IMR-90 (cell line): ENCODE data around the gene KCNJ10. TPM values are rescaled to one million over a fixed set of nuclear protein-coding genes. Genes with fewer than 3 reads are reported as not detected.

Source experiments
- ATAC-seq: fragments of 200-7000 bp; cut with Tn5 transposase; 2 replicates; pipeline ENCODE4 v1.9.1; 2020; ENCODE audit warnings: low read depth, mild to moderate bottlenecking, moderate library complexity
- BruUV-seq: library from RNA; stranded (reverse); fragments of 400-500 nt; replicated peaks from 2 replicates; lab custom pipeline; 2021; lab: Mats Ljungman, UMichigan
- CTCF ChIA-PET: fragments of 300-600 bp; formaldehyde crosslinking; extraction: SDS; loops from one replicate; lab custom pipeline; 2021; ENCODE audit warnings: antibody characterized with exemption; lab: Yijun Ruan, JAX
- POLR2A ChIA-PET: fragments of 300-600 bp; sonication (Branson Sonifier 250); formaldehyde crosslinking; loops from one replicate; lab custom pipeline; 2022; ENCODE audit warnings: antibody characterized with exemption; ENCODE audit not compliant: unreplicated experiment; lab: Charles Lee
- DNase-seq: peaks from one replicate; pipeline ENCODE4 v3.0.0; 2013
- H2AFZ ChIP-seq: replicated peaks from 2 replicates; pipeline ENCODE3; 2013; ENCODE audit warnings: low read length, mild to moderate bottlenecking; ENCODE audit not compliant: poor library complexity
- H2AK5ac ChIP-seq: 2 replicates; pipeline ENCODE4 v1.6.1; 2013; ENCODE audit warnings: low read depth, low read length, inconsistent platforms
- H2AK9ac ChIP-seq: replicated peaks from 2 replicates; pipeline ENCODE3; 2013; ENCODE audit warnings: mild to moderate bottlenecking, low read depth, low read length, moderate library complexity; ENCODE audit not compliant: poor library complexity
- H2BK120ac ChIP-seq: 2 replicates; pipeline ENCODE4 v1.6.1; 2013; ENCODE audit warnings: low read depth, low read length, inconsistent platforms
- H2BK15ac ChIP-seq: 3 replicates; pipeline ENCODE4 v1.6.1; 2013; ENCODE audit warnings: low read depth, low read length, inconsistent platforms
- H2BK20ac ChIP-seq: 2 replicates; pipeline ENCODE4 v1.6.1; 2013; ENCODE audit warnings: low read depth, mild to moderate bottlenecking, inconsistent platforms, low read length, moderate library complexity
- H2BK5ac ChIP-seq: 2 replicates; pipeline ENCODE4 v1.6.1; 2013; ENCODE audit warnings: mild to moderate bottlenecking, low read depth, low read length, inconsistent platforms; ENCODE audit not compliant: poor library complexity, severe bottlenecking
- H3K14ac ChIP-seq: replicated peaks from 2 replicates; pipeline ENCODE4 v1.6.1; 2013; ENCODE audit warnings: low read depth, low read length, inconsistent platforms
- H3K18ac ChIP-seq: 2 replicates; pipeline ENCODE4 v1.6.1; 2013; ENCODE audit warnings: low read depth, low read length, control low read depth
- H3K23ac ChIP-seq: 2 replicates; pipeline ENCODE4 v1.6.1; 2013; ENCODE audit warnings: low read depth, low read length, inconsistent platforms
- H3K27ac ChIP-seq: 2 replicates; pipeline ENCODE4 v1.5.1; 2013; ENCODE audit warnings: mild to moderate bottlenecking, control low read depth, low read length; ENCODE audit not compliant: insufficient read depth
- H3K27me3 ChIP-seq: 2 replicates; pipeline ENCODE4 v1.6.1; 2013; ENCODE audit warnings: low read length; ENCODE audit not compliant: control insufficient read depth, insufficient read depth
- H3K36me3 ChIP-seq: 2 replicates; pipeline ENCODE4 v1.6.1; 2013; ENCODE audit warnings: low read length, mixed read lengths; ENCODE audit not compliant: control insufficient read depth, insufficient read depth
- H3K4ac ChIP-seq: 2 replicates; pipeline ENCODE4 v1.6.1; 2013; ENCODE audit warnings: low read depth, low read length, inconsistent platforms
- H3K4me1 ChIP-seq: 2 replicates; pipeline ENCODE4 v1.6.1; 2013; ENCODE audit warnings: low read length, mixed read lengths; ENCODE audit not compliant: control insufficient read depth, insufficient read depth
- H3K4me2 ChIP-seq: 2 replicates; pipeline ENCODE4 v1.6.1; 2013; ENCODE audit warnings: low read depth, mild to moderate bottlenecking, control low read depth, low read length, moderate library complexity
- H3K4me3 ChIP-seq: 2 replicates; pipeline ENCODE4 v1.5.1; 2013; ENCODE audit warnings: low read depth, mild to moderate bottlenecking, control low read depth, low read length, moderate library complexity; ENCODE audit not compliant: insufficient read depth
- H3K56ac ChIP-seq: 2 replicates; pipeline ENCODE4 v1.6.1; 2013; ENCODE audit warnings: low read length, inconsistent platforms; ENCODE audit not compliant: insufficient read depth; ENCODE audit errors: extremely low read depth
- H3K79me1 ChIP-seq, 2 experiments: 2 replicates each; pipeline ENCODE4 v1.6.1; 2013; ENCODE audit warnings: low read length in 2 of 2, inconsistent platforms in 1 of 2, low read depth in 1 of 2
- H3K9ac ChIP-seq: 2 replicates; pipeline ENCODE4 v1.6.1; 2013; ENCODE audit warnings: low read depth, low read length, control low read depth
- H3K9me1 ChIP-seq: 2 replicates; pipeline ENCODE4 v1.6.1; 2013; ENCODE audit warnings: low read length, inconsistent platforms; ENCODE audit not compliant: insufficient read depth
- H3K9me3 ChIP-seq: 2 replicates; pipeline ENCODE4 v1.6.1; 2013; ENCODE audit warnings: low read length; ENCODE audit not compliant: control insufficient read depth, insufficient read depth
- H4K20me1 ChIP-seq: 2 replicates; pipeline ENCODE4 v1.6.1; 2013; ENCODE audit warnings: low read length, inconsistent platforms; ENCODE audit not compliant: insufficient read depth
- H4K5ac ChIP-seq: 2 replicates; pipeline ENCODE4 v1.6.1; 2013; ENCODE audit warnings: mild to moderate bottlenecking, low read depth, low read length, control low read depth
- H4K8ac ChIP-seq, 2 experiments: 2 replicates each; pipeline ENCODE4 v1.6.1; 2013; ENCODE audit warnings: low read depth in 2 of 2, low read length in 2 of 2, control low read depth in 1 of 2, inconsistent platforms in 1 of 2
- H4K91ac ChIP-seq: 2 replicates; pipeline ENCODE4 v1.6.1; 2013; ENCODE audit warnings: low read depth, low read length, inconsistent platforms; ENCODE audit not compliant: insufficient read depth
- BHLHE40 ChIP-seq: fragments of 150-350 bp; IDR thresholded peaks from 2 replicates; pipeline ENCODE4 v1.6.1; 2016; ENCODE audit warnings: mild to moderate bottlenecking, low read depth, low read length
- CEBPB ChIP-seq: IDR thresholded peaks from 2 replicates; pipeline ENCODE4 v1.6.1; 2012; ENCODE audit warnings: low read depth, low read length, improper control_type of control experiment
- CHD1 ChIP-seq: IDR thresholded peaks from 2 replicates; pipeline ENCODE4 v1.6.1; 2012; ENCODE audit warnings: low read depth, low read length, improper control_type of control experiment
- FOS ChIP-seq: fragments of 150-350 bp; IDR thresholded peaks from 2 replicates; pipeline ENCODE4 v1.6.1; 2016; ENCODE audit warnings: low read depth, low read length
- MAFK ChIP-seq: IDR thresholded peaks from 2 replicates; pipeline ENCODE4 v1.6.1; 2012; ENCODE audit warnings: low read depth, low read length, improper control_type of control experiment
- MAZ ChIP-seq: IDR thresholded peaks from 2 replicates; pipeline ENCODE4 v1.6.1; 2012; ENCODE audit warnings: low read depth, mild to moderate bottlenecking, low read length, improper control_type of control experiment, moderate library complexity, borderline replicate concordance
- MXI1 ChIP-seq: IDR thresholded peaks from 2 replicates; pipeline ENCODE4 v1.6.1; 2012; ENCODE audit warnings: low read depth, mild to moderate bottlenecking, low read length, moderate library complexity, borderline replicate concordance
- NFE2L2 ChIP-seq: fragments of 150-350 bp; IDR thresholded peaks from 2 replicates; pipeline ENCODE4 v1.6.1; 2016; ENCODE audit warnings: low read depth, mild to moderate bottlenecking, low read length
- POLR2A ChIP-seq: IDR thresholded peaks from 2 replicates; pipeline ENCODE4 v1.6.1; 2012; ENCODE audit warnings: mild to moderate bottlenecking, low read depth, low read length
- RAD21 ChIP-seq: IDR thresholded peaks from 2 replicates; pipeline ENCODE4 v1.6.1; 2012; ENCODE audit warnings: low read length, improper control_type of control experiment
- RCOR1 ChIP-seq: IDR thresholded peaks from 2 replicates; pipeline ENCODE4 v1.6.1; 2012; ENCODE audit warnings: mild to moderate bottlenecking, low read length, improper control_type of control experiment; ENCODE audit not compliant: insufficient replicate concordance
- RFX5 ChIP-seq: IDR thresholded peaks from 2 replicates; pipeline ENCODE4 v1.8.0; 2012; ENCODE audit warnings: low read depth, mild to moderate bottlenecking, low read length, moderate library complexity
- SMC3 ChIP-seq: fragments of 150-350 bp; IDR thresholded peaks from 2 replicates; pipeline ENCODE4 v1.6.1; 2016; ENCODE audit warnings: low read depth, mild to moderate bottlenecking, antibody characterized with exemption, low read length, moderate library complexity
- WGBS, 2 experiments: methylation state at CpG; one replicate each; pipeline versions ENCODE4 v1.1.5 to v1.1.7; 2013; ENCODE audit warnings: missing lambda C conversion rate in 2 of 2; ENCODE audit not compliant: insufficient read length in 1 of 2; ENCODE audit errors: extremely low coverage in 2 of 2; 5-methylcytosine and 5-hydroxymethylcytosine counted together
- dilution Hi-C: fragments of 300-500 bp; cut with HindIII; formaldehyde crosslinking; loops from one replicate; pipeline ENCODE4 v1.14.3; 2018; ENCODE audit warnings: low sequenced_read_pairs; ENCODE audit not compliant: unreplicated experiment
- in situ Hi-C: fragments of 300-500 bp; cut with MboI; formaldehyde crosslinking; loops from 3 replicates; pipeline ENCODE4 v1.14.3; 2019; ENCODE audit warnings: low sequenced_read_pairs, inconsistent platforms, mixed read lengths
- intact Hi-C: fragments of 100-400 bp; cut with micrococcal nuclease; formaldehyde crosslinking; loops from 2 replicates; pipeline ENCODE4 v1.10.0; 2022
- polyA plus RNA-seq, 3 experiments: library from polyadenylated mRNA; depleted of rRNA; stranded (reverse); fragments of >200 nt; gene quantifications; 2 replicates each; pipeline ENCODE4 v1.2.3, GENCODE V29; 2012; ENCODE audit warnings: low replicate concordance in 1 of 3
- total RNA-seq: library from RNA; depleted of rRNA; stranded (reverse); fragments of >200 nt; gene quantifications from 2 replicates; pipeline ENCODE4 v1.2.3, GENCODE V29; 2012
- TF ChIP-seq, protein P1 (sequence below): fragments of 150-350 bp; IDR thresholded peaks from 2 replicates; pipeline ENCODE4 v1.6.1; 2017; ENCODE audit warnings: mild to moderate bottlenecking, antibody characterized with exemption, low read length, low read depth
- TF ChIP-seq, protein P2 (sequence below): conservative IDR thresholded peaks from 2 replicates; pipeline ENCODE4 v1.5.1; 2012; ENCODE audit warnings: mild to moderate bottlenecking, low read depth, low read length, improper control_type of control experiment

KCNJ10 gene
- total and polyA plus RNA-seq, 2 of the 4 experiments (the other 2 are of a cell fraction): not detected

DNA sequence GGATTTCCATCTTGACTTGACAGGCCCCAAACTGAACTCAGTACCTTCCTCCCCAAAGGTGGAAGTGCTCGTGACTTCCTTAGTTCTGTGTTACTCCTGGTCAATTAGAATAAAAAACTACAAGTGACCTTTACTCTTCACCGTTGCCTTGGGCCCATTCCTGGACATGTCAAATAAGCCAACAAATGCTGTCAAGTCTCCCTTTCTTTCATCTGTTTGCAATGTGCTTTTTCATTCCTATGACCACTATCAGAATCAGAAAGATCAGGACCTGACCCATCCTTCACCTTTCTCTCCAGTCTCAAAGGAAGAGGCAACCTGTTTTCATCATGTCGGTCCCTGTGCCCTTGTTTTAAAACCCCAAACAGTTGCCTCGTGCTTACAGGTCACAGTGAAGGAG lies 4.9 kb upstream of the KCNJ10 start:
- DNase-seq (no peak), ATAC-seq (no peak)
- dilution Hi-C loops (no loop called here), in situ Hi-C loops (no loop called here), intact Hi-C loops (no loop called here)
- H3K4ac ChIP-seq: no peak overlapping the region
- no peaks in the 10 kb centered on the region for H3K4me1 ChIP-seq
- WGBS, 2 experiments: 40% methylated on average over 2 of the region's 4 CpGs; no CpG with 5 or more reads in 1 of the 2 experiments
- no peak overlapping the region for H2BK15ac ChIP-seq
- no peak overlapping the region for H4K91ac ChIP-seq
- POLR2A ChIA-PET: no interaction called here
- no peak overlapping the region for H3K23ac ChIP-seq
- H2AFZ ChIP-seq: no peak overlapping the region
- no TSS peak for BruUV-seq
- no peak overlapping the region for H3K9ac ChIP-seq
- H3K56ac ChIP-seq: no peak overlapping the region
- TF ChIP-seq CEBPB (no peak), MXI1 (no peak), BHLHE40 (no peak), NFE2L2 (no peak), RCOR1 (no peak), RFX5 (no peak), RAD21 (no peak), FOS (no peak), SMC3 (no peak), MAZ (no peak), CHD1 (no peak), MAFK (no peak), POLR2A (no peak)
- TF ChIP-seq, protein P1, sequence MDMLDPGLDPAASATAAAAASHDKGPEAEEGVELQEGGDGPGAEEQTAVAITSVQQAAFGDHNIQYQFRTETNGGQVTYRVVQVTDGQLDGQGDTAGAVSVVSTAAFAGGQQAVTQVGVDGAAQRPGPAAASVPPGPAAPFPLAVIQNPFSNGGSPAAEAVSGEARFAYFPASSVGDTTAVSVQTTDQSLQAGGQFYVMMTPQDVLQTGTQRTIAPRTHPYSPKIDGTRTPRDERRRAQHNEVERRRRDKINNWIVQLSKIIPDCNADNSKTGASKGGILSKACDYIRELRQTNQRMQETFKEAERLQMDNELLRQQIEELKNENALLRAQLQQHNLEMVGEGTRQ: no peak
- TF ChIP-seq, protein P2, sequence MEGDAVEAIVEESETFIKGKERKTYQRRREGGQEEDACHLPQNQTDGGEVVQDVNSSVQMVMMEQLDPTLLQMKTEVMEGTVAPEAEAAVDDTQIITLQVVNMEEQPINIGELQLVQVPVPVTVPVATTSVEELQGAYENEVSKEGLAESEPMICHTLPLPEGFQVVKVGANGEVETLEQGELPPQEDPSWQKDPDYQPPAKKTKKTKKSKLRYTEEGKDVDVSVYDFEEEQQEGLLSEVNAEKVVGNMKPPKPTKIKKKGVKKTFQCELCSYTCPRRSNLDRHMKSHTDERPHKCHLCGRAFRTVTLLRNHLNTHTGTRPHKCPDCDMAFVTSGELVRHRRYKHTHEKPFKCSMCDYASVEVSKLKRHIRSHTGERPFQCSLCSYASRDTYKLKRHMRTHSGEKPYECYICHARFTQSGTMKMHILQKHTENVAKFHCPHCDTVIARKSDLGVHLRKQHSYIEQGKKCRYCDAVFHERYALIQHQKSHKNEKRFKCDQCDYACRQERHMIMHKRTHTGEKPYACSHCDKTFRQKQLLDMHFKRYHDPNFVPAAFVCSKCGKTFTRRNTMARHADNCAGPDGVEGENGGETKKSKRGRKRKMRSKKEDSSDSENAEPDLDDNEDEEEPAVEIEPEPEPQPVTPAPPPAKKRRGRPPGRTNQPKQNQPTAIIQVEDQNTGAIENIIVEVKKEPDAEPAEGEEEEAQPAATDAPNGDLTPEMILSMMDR: no peak
- H3K14ac ChIP-seq: no peak overlapping the region
- peaks cover 48% of the 10 kb centered on the region for H3K27me3 ChIP-seq
- no peaks in the 10 kb centered on the region for H3K79me1 ChIP-seq
- no peak overlapping the region for H3K27ac ChIP-seq
- no peak overlapping the region for H2BK5ac ChIP-seq
- H2AK9ac ChIP-seq: no peak overlapping the region
- no peak overlapping the region for H3K4me3 ChIP-seq
- no peak overlapping the region for H3K18ac ChIP-seq
- H3K9me1 ChIP-seq: no peaks in the 10 kb centered on the region
- no peak overlapping the region for H2BK20ac ChIP-seq
- H3K36me3 ChIP-seq: no peaks in the 10 kb centered on the region
- H3K4me2 ChIP-seq: no peak overlapping the region
- no peaks in the 10 kb centered on the region; the same call in 1 of the 2 replicates for H3K9me3 ChIP-seq
- no peak overlapping the region for H2AK5ac ChIP-seq
- CTCF ChIA-PET: interaction anchor here (2.0 kb wide), 1 partner anchor 11 kb away, joined by 7 read pairs; no protein-coding TSS in a partner anchor
- no peak overlapping the region for H4K8ac ChIP-seq
- H2BK120ac ChIP-seq: no peak overlapping the region
- no peak overlapping the region for H4K5ac ChIP-seq
- H4K20me1 ChIP-seq: no peaks in the 10 kb centered on the region
